NOMO-1 treated with DMSO at 0.1 percent for 48 hours (cell line): ENCODE data around the gene CHCHD6.

Experiments used
- DNase-seq: peaks from one replicate; lab custom pipeline; 2025; ENCODE audit not compliant: unreplicated experiment; lab: John Stamatoyannopoulos, UW

CHCHD6 gene

GRCh38 chr3:126989316-126990023, 285.4 kb downstream of the CHCHD6 start:
- no peak for DNase-seq

GRCh38 chr3:126990024-126990700, 286.1 kb downstream of the CHCHD6 start:
- DNase-seq: no peak

- DNase-seq: no peak
Measured at GRCh38 chr3:126990890-126991289, 286.9 kb downstream of the CHCHD6 start.

GRCh38 chr3:126991366-126992200, 287.5 kb downstream of the CHCHD6 start:
- DNase-seq: no peak

GRCh38 chr3:126992216-126992615, 288.2 kb downstream of the CHCHD6 start:
- no peak for DNase-seq

- no peak for DNase-seq
Measured at GRCh38 chr3:126992776-126993175, 288.7 kb downstream of the CHCHD6 start.

GRCh38 chr3:126993436-126993835, 289.4 kb downstream of the CHCHD6 start:
- DNase-seq: no peak

GRCh38 chr3:126994661-126995245, 290.7 kb downstream of the CHCHD6 start:
- no peak for DNase-seq

GRCh38 chr3:126995254-126995780, 291.3 kb downstream of the CHCHD6 start:
- DNase-seq: no peak

GRCh38 chr3:126995926-126996512, 292.0 kb downstream of the CHCHD6 start:
- DNase-seq: no peak

GRCh38 chr3:126996905-126997304, 292.9 kb downstream of the CHCHD6 start:
- DNase-seq: no peak

GRCh38 chr3:126997455-126998038, 293.5 kb downstream of the CHCHD6 start:
- no peak for DNase-seq

- DNase-seq: no peak
Measured at GRCh38 chr3:126998320-126998719, 294.3 kb downstream of the CHCHD6 start.

GRCh38 chr3:126998728-126999127, 294.7 kb downstream of the CHCHD6 start:
- no peak for DNase-seq

- no peak for DNase-seq
Measured at GRCh38 chr3:126999383-126999782, 295.3 kb downstream of the CHCHD6 start.

- DNase-seq: no peak
Measured at GRCh38 chr3:127000119-127000518, 296.1 kb downstream of the CHCHD6 start.

- no peak for DNase-seq
Measured at GRCh38 chr3:127000761-127001160, 296.7 kb downstream of the CHCHD6 start.

- no peak for DNase-seq
Measured at GRCh38 chr3:127001486-127002194, 297.6 kb downstream of the CHCHD6 start.

- DNase-seq: no peak
Measured at GRCh38 chr3:127002195-127003174, 298.4 kb downstream of the CHCHD6 start.
